GM19463 (cell line): ENCODE data around the gene GGTLC2.
"Not testable (repeated sequence)": the region's sequence is repeated elsewhere in the genome, so short reads cannot be mapped to it uniquely, and the experiment has no call there.

ENCODE experiments used
- ATAC-seq: cut with Tn5 transposase; IDR thresholded peaks from one replicate; pipeline ENCODE4 v1.9.1; 2021; ENCODE audit warnings: mild to moderate bottlenecking, moderate library complexity; ENCODE audit not compliant: unreplicated experiment

Gene GGTLC2

GRCh38 chr22:22644314-22644713 is at the start of gene GGTLC2:
Gene GGTLC2, plus strand, starts transcription at chr22:22644614. Its CDS starts 1,732 bp downstream, at chr22:22646346.
- not testable (repeated sequence) for ATAC-seq

- no peak for ATAC-seq
Observed at GRCh38 chr22:22595001-22595835, 49.2 kb upstream of the GGTLC2 start.

GRCh38 chr22:22598144-22598543 is 46.3 kb upstream of the GGTLC2 start:
- no peak for ATAC-seq

GRCh38 chr22:22599248-22599647 is 45.2 kb upstream of the GGTLC2 start:
- no peak for ATAC-seq

GRCh38 chr22:22600531-22601261 is 43.7 kb upstream of the GGTLC2 start:
- no peak for ATAC-seq

- no peak for ATAC-seq
Observed at GRCh38 chr22:22603470-22603947, 40.9 kb upstream of the GGTLC2 start.

- no peak for ATAC-seq
Observed at GRCh38 chr22:22604326-22605073, 39.9 kb upstream of the GGTLC2 start.

GRCh38 chr22:22605074-22605404 is 39.4 kb upstream of the GGTLC2 start:
- ATAC-seq = no peak

- not testable (repeated sequence) for ATAC-seq
Observed at GRCh38 chr22:22608022-22608421, 36.4 kb upstream of the GGTLC2 start.

GRCh38 chr22:22609291-22609690 is 35.1 kb upstream of the GGTLC2 start:
- ATAC-seq = no peak

GRCh38 chr22:22612516-22612915 is 31.9 kb upstream of the GGTLC2 start:
- no peak for ATAC-seq

- ATAC-seq = no peak
Observed at GRCh38 chr22:22614065-22614464, 30.3 kb upstream of the GGTLC2 start.

GRCh38 chr22:22616636-22617035 is 27.8 kb upstream of the GGTLC2 start:
- ATAC-seq = peak; percentile 77

GRCh38 chr22:22618448-22618847 is 26.0 kb upstream of the GGTLC2 start:
- no peak for ATAC-seq

- ATAC-seq = no peak
Observed at GRCh38 chr22:22618923-22619322, 25.5 kb upstream of the GGTLC2 start.

- ATAC-seq = no peak
Observed at GRCh38 chr22:22619765-22620414, 24.5 kb upstream of the GGTLC2 start.

- not testable (repeated sequence) for ATAC-seq
Observed at GRCh38 chr22:22628546-22629495, 15.6 kb upstream of the GGTLC2 start.

GRCh38 chr22:22631223-22631652 is 13.2 kb upstream of the GGTLC2 start:
- ATAC-seq = not testable (repeated sequence)

- not testable (repeated sequence) for ATAC-seq
Observed at GRCh38 chr22:22632226-22632625, 12.2 kb upstream of the GGTLC2 start.

- ATAC-seq = not testable (repeated sequence)
Observed at GRCh38 chr22:22633533-22633932, 10.9 kb upstream of the GGTLC2 start.
